GM21447 (cell line): ENCODE results near the gene CAMTA1.

ENCODE experiments used
- ATAC-seq: cut with Tn5 transposase; IDR thresholded peaks from one replicate; pipeline ENCODE4 v1.9.1; 2021; ENCODE audit not compliant: unreplicated experiment

CAMTA1 gene

DNA sequence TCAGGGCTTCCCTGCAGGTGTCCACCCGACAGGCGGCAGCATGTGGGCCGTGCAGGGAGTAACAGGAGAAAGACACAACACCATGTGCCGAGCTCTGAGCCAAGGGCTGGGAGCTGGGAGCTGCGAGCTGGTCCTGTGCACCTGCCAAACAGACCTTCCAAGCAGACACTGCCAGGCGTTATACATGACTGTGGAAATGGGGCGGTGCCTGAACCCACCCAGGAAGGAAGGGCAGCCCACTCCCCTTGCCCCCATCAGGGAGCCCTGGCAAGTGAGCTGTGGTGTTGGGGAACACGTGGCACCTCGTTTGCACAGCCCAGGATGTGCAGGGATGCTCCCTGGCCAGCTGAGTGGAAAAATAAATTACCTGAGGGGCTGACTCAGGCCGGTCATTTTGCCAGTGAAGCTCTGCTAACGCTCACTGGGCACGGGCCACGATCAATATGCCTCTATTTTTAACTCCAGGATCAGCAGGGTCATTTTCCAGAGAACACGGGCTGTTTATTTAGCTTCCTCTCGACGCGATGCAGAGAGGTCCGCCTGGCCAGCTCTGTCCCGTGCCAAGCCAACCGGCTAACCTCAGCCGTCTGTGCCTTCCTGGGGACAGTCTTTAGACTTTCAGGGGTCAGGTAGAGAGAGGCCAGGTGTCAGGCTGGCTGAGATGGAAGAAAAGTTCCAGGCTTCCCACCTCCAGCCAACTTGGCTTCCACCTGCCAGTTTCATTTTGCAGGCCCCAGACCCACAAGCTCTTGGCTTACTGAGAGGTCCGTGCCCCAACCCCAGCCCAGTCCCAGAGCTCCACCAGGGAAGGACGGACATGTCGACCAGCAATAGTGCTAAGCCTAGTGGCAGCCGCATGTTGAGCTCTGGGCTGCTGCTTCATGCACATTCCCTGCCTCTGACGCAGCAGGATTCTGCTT, 789.1 kb downstream of the CAMTA1 start:
- ATAC-seq, result no peak

DNA sequence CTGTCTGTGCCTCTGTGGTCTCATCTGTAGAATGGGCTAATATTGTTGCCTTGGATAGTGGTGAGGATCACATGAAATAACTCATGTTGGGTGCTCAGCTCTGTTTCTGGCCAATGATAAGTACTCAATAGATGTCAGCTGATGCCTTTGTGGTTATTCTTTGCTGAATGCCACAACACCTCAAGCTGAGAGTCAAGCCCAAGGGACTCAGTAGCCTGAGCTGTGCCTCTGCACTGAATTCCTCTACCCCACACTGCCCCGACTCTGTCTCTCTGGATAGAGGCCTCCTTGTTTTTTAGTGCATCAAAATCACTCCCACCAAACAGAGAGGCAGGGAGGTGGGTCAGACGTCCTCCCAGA, 789.8 kb downstream of the CAMTA1 start:
- no peak for ATAC-seq

DNA sequence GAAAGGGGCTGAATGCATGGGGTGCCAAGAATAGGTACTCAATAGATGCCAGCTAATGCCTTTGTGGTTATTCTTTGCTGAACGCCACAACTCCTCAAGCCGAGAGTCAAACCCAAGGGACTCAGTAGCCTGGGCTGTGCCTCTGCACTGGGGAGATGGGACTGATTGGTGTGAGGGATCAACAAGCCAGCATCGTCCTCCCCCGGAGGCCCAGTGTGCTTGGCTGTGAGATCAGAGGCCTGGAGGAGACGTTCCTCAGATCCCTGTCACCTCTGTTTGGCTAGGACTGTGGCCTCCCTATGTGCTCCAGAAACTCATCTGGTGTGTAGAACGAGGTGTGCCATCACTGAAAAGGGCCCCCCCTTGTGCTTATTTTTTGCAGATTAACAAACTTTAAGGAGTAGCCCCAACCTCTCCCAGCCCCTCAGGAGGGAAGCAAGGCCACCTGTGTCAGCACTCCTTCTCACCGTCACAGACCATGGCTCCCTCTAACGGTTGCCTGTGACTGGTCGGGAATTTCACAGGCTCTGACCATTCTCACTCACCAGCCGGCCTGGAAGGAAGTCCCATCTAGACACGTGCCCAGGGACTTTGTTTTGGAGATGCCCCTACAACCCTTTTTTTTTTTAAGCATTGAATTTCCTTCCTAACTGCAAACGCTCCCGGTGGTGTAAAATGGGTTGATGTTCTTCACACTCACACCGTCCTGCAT, 791.8 kb downstream of the CAMTA1 start:
- ATAC-seq, result no peak

DNA sequence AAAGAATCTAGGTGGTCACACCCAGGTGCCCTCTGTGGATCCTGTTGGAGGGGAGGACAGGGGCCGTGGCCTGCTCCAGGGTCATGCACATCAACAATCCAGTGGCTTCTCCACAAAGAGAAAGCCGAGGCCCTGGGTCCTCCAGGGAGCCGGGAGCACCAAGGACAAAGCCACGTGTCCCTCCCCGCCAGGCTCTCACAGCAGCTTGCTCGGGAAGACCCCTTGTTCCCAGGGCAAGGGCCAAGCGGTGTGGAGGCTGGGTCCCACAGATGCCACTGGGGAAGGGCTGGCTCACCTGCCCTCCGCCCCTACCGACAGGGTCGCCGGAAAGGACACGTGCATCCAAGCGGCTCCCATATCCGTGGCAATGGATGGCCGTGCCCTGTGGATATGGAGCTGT, 793.0 kb downstream of the CAMTA1 start:
- no peak for ATAC-seq

DNA sequence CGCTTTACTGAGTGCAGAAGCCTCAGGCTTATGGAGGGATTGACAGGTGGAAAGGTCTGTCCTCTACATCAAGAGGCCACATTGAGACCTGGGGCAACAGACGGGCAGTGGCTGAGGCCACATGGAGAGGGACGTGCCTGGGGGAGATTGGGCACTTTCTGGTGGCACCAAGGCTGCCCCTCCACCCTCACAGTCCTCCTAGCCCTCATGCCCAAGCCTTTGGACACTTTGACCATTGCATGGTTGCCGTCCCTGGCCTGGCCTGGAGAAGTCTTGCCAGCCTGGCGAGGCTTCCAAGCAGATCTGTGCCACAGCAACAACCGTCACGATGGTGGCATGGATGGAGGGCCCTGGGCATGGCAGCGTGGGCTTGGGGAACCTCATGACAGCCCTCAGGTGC, 793.8 kb downstream of the CAMTA1 start:
- ATAC-seq, result no peak

DNA sequence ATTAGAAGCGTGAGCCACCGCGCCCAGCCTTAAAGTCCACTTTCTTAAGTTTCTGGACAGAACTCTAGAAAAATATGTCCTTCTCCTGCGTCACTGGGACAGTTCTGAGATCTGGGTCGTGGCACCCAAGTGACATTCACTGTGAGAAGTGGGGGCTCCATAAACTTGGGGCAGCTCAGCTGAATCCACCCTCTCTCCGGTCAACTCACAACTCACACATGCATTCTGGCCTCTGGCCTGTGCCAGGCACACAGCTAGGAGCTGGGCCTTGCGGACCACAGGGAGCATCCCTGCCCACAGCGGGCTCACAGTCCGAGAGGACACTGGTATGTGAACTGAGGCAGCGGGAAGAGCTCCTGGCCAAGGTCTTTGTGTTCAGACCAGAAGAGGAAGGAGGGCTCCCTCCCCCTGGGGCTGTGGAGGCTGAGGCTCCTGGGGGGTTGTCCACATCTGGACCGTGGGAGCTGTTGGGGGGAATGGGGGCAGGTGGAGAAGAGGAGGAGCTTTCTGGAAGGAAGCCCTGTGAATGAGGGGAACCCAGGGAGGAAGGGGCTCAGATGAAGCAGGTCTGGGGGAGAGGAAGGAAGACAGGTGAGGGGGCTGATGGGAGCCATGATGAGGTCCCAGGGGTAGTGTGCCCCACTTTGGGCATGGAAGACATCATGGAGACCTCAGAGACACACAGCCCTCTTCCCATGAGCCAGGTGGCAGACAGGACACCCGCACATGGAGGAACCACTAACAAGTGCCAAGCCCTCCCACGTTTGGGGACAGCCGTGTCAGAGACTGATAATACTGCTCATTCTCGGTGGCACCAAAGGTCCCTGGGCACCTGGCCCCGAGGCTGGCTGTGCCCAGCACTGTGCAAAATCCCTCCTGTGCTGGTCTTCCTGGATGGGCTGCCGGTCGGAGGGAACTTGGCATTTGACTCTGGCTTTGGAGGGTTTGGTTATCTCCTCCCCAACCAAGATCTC, 794.9 kb downstream of the CAMTA1 start:
- no peak for ATAC-seq

DNA sequence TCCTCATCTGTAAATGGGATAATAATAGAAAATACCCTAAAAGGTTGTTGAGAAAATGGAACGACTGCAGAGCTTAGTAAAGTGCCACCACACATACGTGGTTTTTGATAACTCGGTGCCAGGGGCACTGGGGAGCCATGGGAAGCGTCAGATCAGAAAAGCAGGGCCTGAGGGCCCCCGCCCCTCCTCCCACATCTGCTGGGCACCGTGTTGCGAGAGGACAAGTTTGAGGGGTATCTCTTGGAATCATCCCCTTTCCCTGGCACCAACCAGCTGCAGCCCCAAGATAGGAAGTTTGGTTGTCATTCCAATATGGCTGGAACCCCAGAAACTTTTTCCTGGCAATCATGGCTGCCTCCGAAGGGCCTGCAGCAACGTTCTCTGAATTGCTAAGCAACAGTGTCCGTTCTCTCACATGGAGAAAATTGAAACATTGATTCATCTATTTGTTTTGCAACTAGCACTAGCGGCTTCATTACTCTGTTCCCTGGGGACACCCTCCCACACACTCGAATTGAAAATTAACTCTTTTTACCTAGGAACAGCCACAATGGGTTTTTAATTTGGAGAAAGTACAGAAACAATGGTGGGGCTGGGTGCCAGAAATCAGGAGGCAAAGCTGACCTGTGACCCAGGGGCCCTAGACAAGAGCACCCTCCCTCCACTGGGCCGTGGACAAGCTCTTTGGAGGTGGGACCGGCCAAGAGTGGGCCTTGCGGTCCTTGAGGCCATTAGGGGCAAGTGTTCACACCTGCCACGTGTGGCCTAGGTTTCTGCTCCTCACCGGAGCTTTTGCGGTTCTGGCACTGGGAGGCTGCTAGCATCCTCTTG, 795.9 kb downstream of the CAMTA1 start:
- ATAC-seq, result no peak

DNA sequence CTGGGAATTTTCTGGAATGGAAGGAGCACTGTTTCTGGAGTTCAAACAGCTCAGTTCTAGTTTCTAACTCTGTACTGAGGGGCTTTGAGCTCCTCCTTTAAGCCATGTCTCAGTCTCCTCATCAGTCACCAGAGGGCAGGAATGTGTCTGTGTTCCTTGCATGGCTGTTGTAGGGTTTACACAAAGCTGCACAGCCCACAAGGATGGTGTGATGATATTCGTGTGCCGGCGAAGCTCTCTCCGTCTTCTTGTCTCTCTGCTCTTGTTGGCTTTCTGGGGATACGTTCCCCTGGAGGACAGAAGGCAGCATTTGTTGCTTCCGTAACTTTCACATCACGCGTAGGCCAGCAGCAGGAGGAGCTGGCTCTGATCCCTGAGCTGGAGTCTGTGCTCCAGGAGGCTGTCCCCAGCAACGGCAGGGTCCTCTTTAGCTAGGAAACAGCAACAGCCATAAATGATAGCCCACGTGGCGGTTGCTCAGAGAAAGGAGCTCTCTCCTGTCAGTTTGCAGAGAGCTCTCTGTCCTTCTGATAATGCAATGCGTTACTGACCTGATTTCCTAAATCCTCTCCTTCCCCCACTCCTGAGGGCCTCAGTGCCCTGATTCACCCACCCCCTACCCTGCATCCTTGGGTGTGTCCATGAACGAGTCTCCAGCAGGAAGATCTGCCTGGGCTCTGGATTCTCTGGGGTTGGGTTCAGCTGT, 796.7 kb downstream of the CAMTA1 start:
- no peak for ATAC-seq

DNA sequence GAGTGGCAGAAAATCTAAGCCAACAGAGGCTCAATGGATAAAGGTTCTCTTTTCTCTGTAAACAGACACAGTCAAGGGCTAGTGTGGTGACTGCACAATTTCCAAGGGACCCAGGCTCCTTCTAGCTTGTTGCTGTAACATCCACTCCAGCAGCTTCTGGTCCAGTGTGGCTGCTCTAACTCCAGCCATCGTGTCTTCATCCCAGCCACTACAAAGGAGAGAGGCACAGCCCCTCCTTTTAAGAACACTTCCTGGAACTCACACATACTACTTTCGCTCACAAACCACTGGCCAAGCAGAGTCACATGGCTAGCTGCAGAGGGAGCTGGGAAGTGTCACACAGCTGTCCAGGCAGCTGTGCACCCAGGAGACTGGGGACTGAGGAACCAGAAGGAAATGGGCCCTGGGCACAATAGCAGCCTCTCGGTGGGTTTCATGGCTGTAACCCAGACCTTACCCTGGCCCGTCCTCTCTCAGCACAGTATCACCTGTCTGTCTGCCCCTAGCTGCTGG, 797.3 kb downstream of the CAMTA1 start:
- ATAC-seq, result no peak

DNA sequence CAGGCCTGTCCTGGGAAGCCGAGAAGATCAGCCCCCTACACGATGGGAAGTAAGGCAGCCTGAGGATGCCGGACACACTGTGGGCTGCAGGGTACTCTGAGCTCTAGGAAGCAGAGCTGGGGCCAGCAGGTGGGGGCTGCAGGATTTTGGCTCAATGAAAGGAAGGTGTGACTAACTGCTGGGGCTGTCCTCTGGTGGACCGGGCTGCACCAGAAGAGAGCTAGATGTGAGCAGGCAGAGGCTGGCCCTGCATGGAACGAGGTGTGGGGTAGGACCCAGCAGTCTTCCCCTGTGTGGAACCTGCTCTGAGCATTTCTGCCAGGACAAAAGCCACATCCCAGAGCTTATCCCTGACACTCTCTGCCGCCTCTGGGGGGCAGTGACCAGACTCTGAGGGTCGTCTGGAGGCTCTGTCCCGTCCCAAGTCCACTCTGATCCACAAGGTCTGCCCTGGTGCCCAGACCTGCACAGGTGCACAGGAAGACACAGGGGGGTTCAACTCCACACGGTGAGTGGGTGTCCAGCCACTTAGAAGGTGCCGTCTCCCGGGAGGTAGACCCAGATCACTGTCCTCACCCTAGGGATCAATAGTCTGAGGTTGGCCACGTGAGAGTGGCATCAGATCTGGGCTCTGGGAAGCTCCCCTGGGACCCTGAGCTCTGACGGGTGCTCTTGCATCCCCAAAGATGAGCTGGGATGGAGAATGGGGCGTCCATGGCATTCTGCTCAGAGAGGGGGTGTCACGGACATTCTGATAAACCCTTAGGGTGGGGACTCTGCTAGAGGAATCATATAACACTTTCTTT, 798.2 kb downstream of the CAMTA1 start:
- no peak for ATAC-seq

DNA sequence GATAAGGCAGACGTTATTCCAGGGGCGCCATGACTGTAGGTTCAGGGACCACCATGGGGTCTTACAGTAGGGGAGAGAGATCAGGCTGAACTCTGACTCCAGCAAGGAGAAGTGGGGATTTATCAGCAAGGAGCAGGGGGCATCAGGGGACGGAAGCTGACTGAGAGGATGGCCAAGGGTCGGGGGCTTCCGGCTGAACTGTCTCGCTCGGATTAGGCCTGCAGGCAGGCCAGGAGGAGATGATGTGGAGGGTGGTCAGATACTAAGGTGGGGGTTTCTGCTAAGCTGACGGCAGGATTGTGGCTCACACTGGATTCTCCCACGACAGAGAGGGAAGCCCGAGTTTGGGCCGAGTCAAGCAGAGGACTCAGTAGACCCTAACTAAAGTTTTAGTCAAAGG, 798.9 kb downstream of the CAMTA1 start:
- ATAC-seq, result no peak

DNA sequence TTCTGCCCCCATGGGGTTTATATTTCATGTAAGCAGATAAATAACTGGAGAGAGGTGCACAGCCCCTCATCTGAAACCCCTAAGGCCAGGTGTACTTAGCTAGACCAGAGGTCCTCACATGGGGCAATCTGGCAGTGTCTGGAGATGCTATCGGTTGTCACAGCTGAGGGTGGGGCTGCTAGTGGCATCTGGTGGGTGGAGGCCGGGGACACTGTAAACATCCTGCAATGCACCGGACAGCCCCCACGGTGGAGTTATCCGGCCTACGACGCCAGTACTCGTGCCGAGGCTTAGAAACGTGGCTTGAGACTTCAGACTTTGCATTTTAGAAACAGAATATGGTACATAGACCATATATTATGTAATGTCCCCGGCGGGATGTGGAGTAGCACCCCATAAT, 799.4 kb downstream of the CAMTA1 start:
- no peak for ATAC-seq

DNA sequence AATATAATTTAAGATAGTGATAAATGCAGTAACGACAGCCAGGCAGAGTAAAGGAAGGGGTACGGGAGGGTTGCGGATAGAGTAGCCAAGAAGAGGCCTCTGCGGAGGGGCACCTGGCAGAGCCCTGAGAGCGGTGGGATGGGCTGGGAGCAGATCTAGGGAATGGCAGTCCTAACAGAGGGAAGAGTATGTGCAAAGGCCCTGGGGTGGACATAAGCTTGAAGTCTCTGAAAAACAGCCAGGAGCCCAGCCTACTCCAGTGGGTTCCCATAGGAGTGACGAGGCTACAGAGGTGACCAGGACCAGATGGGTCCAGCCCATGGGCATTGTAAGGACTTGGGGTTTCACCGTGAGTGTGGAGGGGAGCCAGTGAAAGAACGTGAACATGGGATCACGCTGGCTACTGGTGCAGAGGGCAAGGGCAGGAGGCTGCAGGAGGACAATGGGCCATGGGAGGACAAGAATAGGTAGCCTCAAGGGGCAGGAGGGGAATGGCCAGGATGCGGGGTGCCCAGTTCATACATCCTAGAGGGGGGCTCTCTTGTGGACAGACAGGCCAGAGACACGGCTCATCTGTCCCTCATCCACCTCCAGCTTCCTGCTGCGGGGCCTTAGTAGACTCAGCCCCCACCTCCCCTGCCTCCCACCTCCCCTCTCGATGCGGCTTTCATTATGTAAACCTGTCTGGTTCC, 800.1 kb downstream of the CAMTA1 start:
- no peak for ATAC-seq

DNA sequence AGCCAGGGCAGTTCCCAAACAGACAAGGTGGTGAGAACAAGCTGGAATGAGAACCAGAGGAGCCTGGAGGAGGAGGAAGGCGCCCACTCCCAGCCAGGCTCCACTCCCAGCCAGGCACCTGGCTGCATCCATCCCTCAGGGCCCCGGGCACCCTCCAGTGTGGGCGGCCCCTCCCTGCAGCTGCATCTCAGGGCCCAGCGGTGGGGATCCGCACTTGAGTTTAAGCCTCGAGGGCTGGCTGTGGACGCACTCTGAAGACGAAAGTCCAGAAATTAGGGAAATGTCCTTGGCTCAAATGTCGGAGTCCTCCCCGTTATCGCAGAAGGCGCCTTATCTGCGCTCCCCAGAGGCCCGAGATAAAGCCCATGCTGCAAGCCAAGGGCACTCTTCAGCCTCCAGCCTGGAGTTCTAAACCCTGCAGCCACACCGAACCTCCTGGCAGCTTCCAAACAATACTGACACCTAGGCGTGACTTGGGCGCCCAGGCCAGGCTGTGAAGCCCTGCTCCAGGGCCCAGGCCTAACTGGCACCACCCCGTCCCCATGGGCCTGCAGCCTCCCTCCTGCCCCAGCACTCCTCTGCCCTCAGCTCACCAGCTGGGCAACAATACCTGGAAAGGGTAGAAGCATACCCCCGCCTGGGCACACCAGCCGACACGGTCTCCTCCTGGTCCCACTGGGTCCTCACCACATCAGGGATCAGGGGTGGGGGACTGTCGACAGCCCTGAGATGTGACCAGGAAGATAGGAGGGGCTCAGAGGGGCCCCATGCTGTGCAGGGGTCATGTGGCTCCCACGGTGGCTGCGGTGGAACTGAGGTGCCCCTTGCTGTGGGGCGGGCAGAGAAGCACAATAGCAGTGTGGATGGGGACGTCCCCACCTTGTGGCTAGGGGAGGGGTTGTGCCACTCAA, 801.0 kb downstream of the CAMTA1 start:
- ATAC-seq, result no peak

DNA sequence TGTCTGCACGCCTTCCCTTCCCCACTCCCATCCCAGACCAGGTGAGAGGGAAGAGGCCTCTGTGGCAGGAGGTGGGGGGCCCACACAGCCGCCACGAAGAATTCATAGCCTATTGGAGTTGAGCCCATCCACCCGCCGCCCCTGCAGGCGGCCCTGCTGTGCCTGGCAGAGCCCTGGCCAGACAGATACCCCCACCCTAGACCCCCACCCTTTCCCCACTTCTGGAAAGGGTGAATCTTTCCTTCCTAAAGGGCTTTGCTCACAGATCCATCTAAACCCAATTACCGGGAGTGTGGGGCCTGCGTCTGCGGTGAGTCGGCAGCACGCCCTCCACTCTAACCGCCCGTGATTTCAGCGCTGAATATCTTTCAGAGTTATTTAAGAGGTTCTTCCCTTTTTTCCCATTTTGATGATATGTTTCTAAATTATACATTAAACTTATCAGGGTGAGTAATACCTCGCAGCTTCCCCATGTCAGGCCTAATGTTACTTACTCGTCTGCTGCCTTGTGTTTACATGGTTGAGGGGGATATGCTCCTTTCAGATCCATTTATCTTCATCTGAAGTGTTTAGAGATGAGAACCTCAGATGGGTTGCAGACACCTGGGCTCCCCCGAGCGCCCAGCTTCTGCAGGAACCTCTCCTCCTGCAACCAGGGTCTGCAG, 802.0 kb downstream of the CAMTA1 start:
- ATAC-seq, result no peak

DNA sequence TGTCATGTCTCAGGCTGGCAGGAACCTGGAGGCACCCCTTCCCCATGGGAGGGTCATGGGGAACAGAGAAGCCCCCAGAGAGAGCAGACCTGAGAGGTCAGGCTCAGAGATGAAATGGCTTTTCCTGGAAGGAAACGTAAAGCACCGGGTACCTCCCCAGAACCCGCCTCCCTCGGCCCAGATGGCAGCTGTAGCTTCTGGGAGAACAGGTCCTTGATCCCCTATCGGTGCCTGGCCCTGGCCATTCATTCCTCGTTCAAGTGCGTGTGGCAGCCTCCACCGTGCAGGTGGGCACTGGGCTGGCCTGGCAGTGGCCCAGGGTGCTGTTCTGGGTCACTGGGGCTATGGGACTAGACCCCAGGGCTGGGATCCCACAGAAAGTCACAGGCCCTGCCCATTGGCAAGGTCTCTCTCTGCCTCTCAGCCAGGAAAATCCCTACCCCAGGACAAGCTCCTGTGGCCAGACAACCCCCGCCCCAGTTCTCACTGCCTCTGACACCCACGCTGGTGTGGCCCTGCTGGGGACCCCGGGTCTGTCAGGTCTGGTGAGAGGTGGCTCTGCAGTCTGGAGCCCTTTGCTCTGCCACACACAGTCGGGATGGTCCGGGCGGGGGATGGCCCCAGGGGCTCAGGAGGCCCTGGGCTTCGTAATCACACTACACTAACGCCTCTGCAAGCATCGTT, 802.7 kb downstream of the CAMTA1 start:
- no peak for ATAC-seq
